ENCODE measurements around the gene FOXP1.

The FOXP1 gene

DNA sequence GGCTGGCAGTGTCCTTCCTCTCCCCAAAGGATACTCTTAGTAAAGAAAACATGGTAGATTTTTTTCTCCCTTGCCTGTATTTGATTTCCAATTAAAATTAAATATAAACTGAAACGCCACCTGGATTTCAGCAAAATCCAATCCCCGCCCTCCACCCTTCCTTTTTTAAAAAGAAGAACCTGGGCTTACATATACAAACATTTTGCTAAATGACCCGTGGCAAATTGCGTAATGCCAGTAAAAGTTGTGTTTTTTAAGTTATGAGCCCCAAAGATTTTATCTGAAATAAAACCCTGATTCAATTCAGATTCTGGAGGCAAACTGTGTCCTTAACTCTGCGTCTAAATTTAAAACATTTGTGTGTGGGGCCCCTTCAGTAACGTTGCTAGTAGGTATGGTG lies 403.0 kb downstream of the FOXP1 start:
- H3K4me3 ChIP-seq (ENCODE audit: control insufficient read depth, low read depth, low read length) = no peak overlapping the region
- DNase-seq (ENCODE audit: low read depth) = no peak
- TF ChIP-seq, protein P1, sequence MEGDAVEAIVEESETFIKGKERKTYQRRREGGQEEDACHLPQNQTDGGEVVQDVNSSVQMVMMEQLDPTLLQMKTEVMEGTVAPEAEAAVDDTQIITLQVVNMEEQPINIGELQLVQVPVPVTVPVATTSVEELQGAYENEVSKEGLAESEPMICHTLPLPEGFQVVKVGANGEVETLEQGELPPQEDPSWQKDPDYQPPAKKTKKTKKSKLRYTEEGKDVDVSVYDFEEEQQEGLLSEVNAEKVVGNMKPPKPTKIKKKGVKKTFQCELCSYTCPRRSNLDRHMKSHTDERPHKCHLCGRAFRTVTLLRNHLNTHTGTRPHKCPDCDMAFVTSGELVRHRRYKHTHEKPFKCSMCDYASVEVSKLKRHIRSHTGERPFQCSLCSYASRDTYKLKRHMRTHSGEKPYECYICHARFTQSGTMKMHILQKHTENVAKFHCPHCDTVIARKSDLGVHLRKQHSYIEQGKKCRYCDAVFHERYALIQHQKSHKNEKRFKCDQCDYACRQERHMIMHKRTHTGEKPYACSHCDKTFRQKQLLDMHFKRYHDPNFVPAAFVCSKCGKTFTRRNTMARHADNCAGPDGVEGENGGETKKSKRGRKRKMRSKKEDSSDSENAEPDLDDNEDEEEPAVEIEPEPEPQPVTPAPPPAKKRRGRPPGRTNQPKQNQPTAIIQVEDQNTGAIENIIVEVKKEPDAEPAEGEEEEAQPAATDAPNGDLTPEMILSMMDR (conservative IDR thresholded peaks at IDR 0.05; ENCODE audit: control insufficient read depth, insufficient read depth, low read depth, low read length) = no peak

DNA sequence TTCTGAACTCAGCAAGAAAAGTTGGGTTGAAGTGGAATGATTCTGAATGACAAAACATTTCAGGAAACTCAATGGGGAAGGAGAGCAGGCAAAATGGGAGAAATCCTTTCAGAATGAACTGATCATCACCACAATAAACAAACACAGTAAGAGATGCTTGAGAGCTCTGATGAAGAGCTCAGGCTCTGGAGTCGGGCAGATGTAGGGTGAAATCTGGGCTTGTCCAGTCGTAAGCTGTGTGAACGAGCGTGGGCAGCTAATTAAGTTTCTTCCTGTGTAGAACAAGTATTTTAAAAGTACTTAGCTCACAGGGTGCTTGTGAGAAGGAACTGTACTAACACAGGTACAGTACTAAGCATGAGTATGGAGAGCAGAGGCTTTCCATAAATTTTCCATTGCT lies 406.2 kb downstream of the FOXP1 start:
- no peak for DNase-seq (ENCODE audit: low read depth)
- no peak overlapping the region for H3K4me3 ChIP-seq (ENCODE audit: control insufficient read depth, low read depth, low read length)
- TF ChIP-seq, protein P1 (conservative IDR thresholded peaks at IDR 0.05; ENCODE audit: control insufficient read depth, insufficient read depth, low read depth, low read length) = no peak

DNA sequence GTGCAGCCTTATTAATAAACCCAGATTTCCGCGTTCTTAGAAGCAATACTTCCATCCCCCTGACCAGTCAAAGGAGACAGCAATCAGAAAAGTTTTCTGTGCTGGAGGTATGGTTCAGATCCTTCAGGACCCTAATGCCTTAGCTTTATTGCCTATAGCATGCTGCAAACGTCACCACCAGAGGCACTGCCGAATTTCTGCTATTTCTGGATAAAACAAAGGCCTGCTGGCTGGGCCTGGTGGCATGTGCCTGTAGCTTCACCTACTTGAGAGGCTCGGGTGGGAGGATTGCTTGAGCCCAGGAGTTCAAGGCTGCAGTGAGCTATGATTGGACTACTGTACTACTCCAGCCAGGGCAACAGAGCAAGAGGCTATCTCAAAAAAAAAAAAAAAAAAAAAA lies 407.2 kb downstream of the FOXP1 start:
- TF ChIP-seq, protein P1 (conservative IDR thresholded peaks at IDR 0.05; ENCODE audit: control insufficient read depth, insufficient read depth, low read depth, low read length) = no peak
- no peak for DNase-seq (ENCODE audit: low read depth)
- no peak overlapping the region for H3K4me3 ChIP-seq (ENCODE audit: control insufficient read depth, low read depth, low read length)

DNA sequence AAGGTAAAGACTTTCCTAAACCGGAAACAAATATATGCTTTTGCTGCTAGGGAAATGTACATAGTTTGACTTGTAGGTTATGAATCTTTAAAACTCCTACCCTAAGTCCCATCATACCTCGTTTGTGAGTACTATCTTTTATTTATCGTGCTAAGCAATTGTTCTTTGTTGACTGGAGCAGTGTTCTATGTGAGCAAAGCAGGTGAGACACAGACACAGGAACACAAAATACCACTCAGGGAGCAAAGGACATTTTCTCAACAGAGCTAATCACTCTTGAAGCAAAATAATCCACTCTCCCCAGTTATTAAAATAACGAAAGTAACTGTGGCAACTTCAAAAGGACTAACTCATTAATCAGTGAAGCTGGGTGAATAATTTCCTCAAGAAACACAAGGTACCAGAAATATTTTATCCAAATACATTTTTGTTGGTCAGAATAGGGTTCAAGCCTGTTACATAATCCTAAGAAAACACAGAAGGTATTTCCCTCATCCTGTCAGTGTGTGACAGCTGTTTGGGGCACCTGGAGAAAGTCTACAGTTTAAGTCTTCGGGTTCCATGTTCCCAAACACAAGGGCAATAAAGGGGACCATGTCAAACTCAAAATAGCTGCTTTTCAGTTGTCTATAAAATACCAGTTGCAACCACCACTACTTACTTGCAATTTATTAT lies 407.7 kb downstream of the FOXP1 start:
- no peak overlapping the region for H3K4me3 ChIP-seq (ENCODE audit: control insufficient read depth, low read depth, low read length)
- no peak for DNase-seq (ENCODE audit: low read depth)
- TF ChIP-seq, protein P1 (conservative IDR thresholded peaks at IDR 0.05; ENCODE audit: control insufficient read depth, insufficient read depth, low read depth, low read length) = no peak

DNA sequence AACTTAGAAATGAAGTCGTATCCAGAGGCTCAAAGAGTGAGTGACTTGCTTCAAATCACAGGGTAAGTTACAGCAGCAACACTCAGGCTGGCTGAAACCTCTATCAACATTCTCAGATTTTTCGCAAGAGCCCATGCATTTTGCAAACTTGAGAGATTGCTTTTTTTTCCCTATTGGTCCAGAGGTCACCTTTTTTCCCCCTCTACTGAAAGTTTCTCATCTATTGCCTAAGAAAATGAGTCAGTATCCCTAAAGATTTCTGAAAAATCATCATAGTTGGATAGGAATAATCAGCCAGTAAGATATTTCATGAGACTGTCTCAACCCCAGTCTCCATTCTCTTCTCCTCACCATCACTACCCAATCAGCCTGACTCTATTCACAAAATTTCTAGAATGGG lies 410.6 kb downstream of the FOXP1 start:
- TF ChIP-seq, protein P1 (conservative IDR thresholded peaks at IDR 0.05; ENCODE audit: control insufficient read depth, insufficient read depth, low read depth, low read length) = no peak
- no peak overlapping the region for H3K4me3 ChIP-seq (ENCODE audit: control insufficient read depth, low read depth, low read length)
- DNase-seq (ENCODE audit: low read depth) = peak; percentile 92

DNA sequence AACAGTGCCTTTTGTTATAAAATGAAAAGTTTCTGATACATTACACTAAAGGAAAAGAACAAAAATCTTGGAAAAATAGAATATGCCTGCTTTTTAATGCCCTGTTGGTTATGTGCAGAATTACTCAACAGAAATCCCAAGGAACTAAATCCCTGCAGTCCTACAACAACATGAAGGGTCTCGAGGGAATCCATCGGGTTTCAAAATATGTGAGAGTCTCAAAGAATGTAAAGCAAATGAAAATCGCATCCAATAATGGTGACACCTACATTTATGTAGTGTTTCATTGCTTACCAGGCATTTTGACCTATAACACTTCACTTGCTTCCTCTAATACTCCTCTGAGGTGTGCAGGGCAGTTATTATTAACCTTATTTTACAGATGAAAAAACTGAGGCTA lies 411.3 kb downstream of the FOXP1 start:
- TF ChIP-seq, protein P1 (conservative IDR thresholded peaks at IDR 0.05; ENCODE audit: control insufficient read depth, insufficient read depth, low read depth, low read length) = no peak
- H3K4me3 ChIP-seq (ENCODE audit: control insufficient read depth, low read depth, low read length) = no peak overlapping the region
- peak; percentile 55 for DNase-seq (ENCODE audit: low read depth)

DNA sequence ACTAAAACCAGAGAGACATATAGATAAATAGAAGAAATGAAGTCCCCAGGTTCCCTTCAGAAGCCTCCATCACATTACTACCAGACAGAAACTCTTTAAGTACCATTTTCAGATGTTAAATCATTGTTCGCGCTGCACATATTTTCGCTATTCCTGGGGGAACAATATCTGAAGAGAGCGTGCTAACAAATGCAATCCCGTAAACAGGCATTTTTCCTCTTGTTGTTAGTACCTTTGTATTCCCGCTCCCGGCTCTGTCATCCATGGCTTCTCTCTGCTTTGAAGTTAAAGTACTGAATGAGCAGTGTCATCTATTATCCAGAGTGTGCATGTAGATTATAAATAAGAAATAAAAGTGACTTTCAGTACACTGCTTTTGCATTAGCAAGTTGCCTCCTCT lies 412.3 kb downstream of the FOXP1 start:
- DNase-seq (ENCODE audit: low read depth) = no peak
- H3K4me3 ChIP-seq (ENCODE audit: control insufficient read depth, low read depth, low read length) = no peak overlapping the region
- TF ChIP-seq, protein P1 (conservative IDR thresholded peaks at IDR 0.05; ENCODE audit: control insufficient read depth, insufficient read depth, low read depth, low read length) = no peak
